ENCODE results near the gene LRP1B.

GRCh38 chr2:140356697-140357096 is 1774.1 kb downstream of the LRP1B start:
- no peak for TF ChIP-seq MAX (IDR thresholded peaks at IDR 0.05; ENCODE audit: low read depth)
- no peak for TF ChIP-seq CTCF (IDR thresholded peaks at IDR 0.05)
- no peak for TF ChIP-seq FOXM1 (IDR thresholded peaks at IDR 0.05; ENCODE audit: low read depth)
- TF ChIP-seq YY1 (IDR thresholded peaks at IDR 0.05; ENCODE audit: low read depth), result no peak
- TF ChIP-seq JUND (IDR thresholded peaks at IDR 0.05), result no peak
